Measurements from ENCODE around the gene EDN3.
A peak's percentile ranks its signal among the peaks of the same experiment; 100 is the strongest.

EDN3 gene

GRCh38 chr20:59300333-59301081 lies at the start of gene EDN3:
EDN3 (plus strand) TSS chr20:59300611; CDS start chr20:59300813, 202 bp downstream.
- DNase-seq: no peak

GRCh38 chr20:59253325-59253724 lies 47.1 kb upstream of the EDN3 start:
- DNase-seq: peak; percentile 61

- DNase-seq: peak; percentile 54
Observed at GRCh38 chr20:59253779-59254319, 46.6 kb upstream of the EDN3 start.

GRCh38 chr20:59255256-59255655 lies 45.2 kb upstream of the EDN3 start:
- peak; percentile 52 for DNase-seq

- peak; percentile 80 for DNase-seq
Observed at GRCh38 chr20:59258221-59258621, 42.2 kb upstream of the EDN3 start.

GRCh38 chr20:59259946-59260345 lies 40.5 kb upstream of the EDN3 start:
- DNase-seq: peak; percentile 74

- no peak for DNase-seq
Observed at GRCh38 chr20:59265298-59265697, 35.1 kb upstream of the EDN3 start.

GRCh38 chr20:59268870-59269269 lies 31.5 kb upstream of the EDN3 start:
- no peak for DNase-seq

- DNase-seq: no peak
Observed at GRCh38 chr20:59269411-59270025, 30.9 kb upstream of the EDN3 start.

GRCh38 chr20:59270380-59270779 lies 30.0 kb upstream of the EDN3 start:
- DNase-seq: no peak

- DNase-seq: peak; percentile 84
Observed at GRCh38 chr20:59273739-59274357, 26.6 kb upstream of the EDN3 start.

- DNase-seq: no peak
Observed at GRCh38 chr20:59276938-59277337, 23.5 kb upstream of the EDN3 start.

GRCh38 chr20:59284470-59284869 lies 15.9 kb upstream of the EDN3 start:
- DNase-seq: no peak

GRCh38 chr20:59289994-59290393 lies 10.4 kb upstream of the EDN3 start:
- no peak for DNase-seq

GRCh38 chr20:59291740-59292383 lies 8.5 kb upstream of the EDN3 start:
- no peak for DNase-seq

- DNase-seq: no peak
Observed at GRCh38 chr20:59295531-59295930, 4.9 kb upstream of the EDN3 start.

GRCh38 chr20:59297686-59298085 lies 2.7 kb upstream of the EDN3 start:
- no peak for DNase-seq

GRCh38 chr20:59299945-59300332 lies 472 bp upstream of the EDN3 start:
- DNase-seq: no peak

GRCh38 chr20:59301343-59302007 lies 1.1 kb downstream of the EDN3 start:
- no peak for DNase-seq

GRCh38 chr20:59305908-59306655 lies 5.7 kb downstream of the EDN3 start:
- no peak for DNase-seq

GRCh38 chr20:59307270-59307669 lies 6.9 kb downstream of the EDN3 start:
- DNase-seq: no peak
